HG02938 (cell line): ENCODE measurements around the gene LMBR1.
A peak's percentile ranks its signal among the peaks of the same experiment; 100 is the strongest.
"Not testable (repeated sequence)": the region's sequence is repeated elsewhere in the genome, so short reads cannot be mapped to it uniquely, and the experiment has no call there.

Source experiments
- ATAC-seq: cut with Tn5 transposase; IDR thresholded peaks from one replicate; pipeline ENCODE4 v1.9.1; 2021; ENCODE audit warnings: mild to moderate bottlenecking, moderate library complexity; ENCODE audit not compliant: unreplicated experiment

Gene LMBR1

GRCh38 chr7:156803656-156804055 is 89.3 kb downstream of the LMBR1 start:
- not testable (repeated sequence) for ATAC-seq

DNA sequence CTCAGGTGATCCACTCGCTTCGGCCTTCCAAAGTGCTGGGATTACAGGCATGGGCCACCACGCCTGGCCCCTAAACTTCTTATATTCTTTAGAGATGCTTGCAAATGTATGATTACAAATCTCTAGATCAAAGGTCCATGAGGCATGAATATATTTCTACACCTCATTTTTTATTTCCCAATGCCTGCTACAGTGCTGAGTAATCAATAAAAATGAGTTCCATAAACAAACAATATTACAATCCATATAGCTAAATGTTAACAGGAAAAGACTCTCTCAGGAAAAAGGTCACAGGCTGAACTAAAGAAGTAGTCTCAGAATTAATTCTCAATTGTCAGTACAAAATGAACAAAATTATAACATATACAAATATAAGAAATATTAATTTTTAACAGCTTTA is 90.8 kb downstream of the LMBR1 start:
- no peak for ATAC-seq

DNA sequence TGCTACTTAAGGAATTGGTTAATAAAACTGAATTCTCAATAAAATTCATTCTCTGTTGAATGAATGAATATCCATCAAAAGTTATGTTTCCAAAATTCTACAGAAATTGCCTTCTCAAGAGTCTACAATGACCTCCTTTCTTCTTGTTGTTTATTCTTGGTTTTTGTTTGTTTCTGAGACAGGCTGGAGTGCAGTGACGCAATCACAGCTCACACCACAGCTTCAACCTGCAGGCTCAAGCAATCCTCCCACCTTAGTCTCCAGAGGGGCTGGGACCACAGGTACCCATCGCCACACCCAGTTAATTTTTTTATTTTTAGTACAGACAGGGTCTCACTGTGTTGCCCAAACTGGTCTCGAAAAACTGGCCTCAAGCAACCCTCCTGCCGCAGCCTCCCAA is 97.6 kb downstream of the LMBR1 start:
- ATAC-seq: no peak

GRCh38 chr7:156793334-156793733 is 99.6 kb downstream of the LMBR1 start:
- no peak for ATAC-seq

GRCh38 chr7:156792611-156793010 is 100.4 kb downstream of the LMBR1 start:
- no peak for ATAC-seq

GRCh38 chr7:156791241-156791640 is 101.7 kb downstream of the LMBR1 start:
- no peak for ATAC-seq

DNA sequence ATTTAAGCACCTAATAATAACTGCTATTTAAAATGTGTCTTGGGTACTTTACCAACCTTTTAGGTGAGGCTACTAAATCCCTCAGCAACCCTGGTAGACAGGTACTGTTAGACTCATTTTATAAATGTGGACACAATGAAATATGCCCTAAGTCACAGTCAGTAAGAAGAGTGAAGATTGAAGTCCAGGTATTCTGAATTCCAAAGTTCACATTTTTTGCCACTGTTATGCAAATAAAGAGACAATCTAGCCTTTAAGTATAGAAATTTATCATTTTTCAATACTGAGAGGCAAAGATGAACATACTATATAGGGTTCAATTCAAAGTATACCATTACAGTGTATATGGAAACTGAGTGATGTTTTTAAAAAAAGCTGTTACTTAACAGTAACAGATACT is 102.7 kb downstream of the LMBR1 start:
- no peak for ATAC-seq

- ATAC-seq: no peak
Observed at GRCh38 chr7:156785998-156786543, 106.9 kb downstream of the LMBR1 start.

DNA sequence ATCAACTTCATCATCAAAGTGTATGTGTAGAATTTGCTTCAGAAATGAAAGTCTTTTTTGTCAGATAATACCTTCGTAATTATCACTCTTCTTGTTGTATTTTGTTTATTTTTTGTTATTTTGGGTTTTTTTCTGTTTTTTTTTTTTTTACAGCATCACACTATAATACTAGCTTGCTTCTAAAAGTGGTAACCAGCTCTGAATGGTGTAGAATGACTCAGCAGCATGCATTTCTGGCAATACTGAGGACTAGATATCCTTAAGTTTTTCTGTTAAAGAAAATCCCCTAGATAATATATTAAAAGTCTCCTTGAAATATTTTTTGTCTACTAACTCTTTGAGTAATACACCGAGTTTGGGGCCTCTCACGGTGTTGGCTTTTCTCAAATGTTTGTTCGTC is 109.1 kb downstream of the LMBR1 start:
- ATAC-seq: no peak

- ATAC-seq: no peak
Observed at GRCh38 chr7:156781972-156782371, 111.0 kb downstream of the LMBR1 start.

DNA sequence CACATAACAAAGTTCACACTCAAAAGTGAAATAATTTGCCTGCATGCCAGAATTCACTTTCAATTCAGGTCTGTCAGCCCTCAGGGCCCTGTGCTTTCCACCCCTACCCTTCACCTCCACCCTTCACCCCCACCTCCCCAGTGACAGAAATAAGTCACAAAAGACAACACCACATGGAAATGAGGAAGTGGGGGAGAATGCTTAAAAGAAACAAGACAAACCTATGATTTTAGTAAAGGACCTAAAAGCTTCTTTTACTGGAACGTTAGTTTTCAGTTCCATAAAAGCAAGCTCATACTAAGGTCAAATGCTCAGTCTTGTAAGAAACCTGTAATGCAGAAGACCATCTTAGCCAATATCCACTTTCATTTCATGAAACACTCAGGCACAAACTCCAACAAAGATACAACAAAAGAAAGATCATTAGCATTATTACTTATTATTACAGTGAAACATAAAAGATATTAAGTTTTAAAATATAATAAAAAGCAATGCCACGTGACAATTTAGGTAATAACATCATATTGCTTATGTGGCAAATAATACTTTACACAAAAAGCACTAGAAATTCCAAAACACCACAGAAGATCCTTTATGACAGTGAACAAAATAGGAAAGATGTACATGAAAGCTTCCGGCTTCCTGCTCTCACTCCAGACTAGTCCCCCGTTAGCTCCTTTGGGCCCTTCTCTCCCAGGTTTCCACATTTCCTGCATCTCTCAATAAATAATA is 112.1 kb downstream of the LMBR1 start:
- ATAC-seq: peak; percentile 91

- ATAC-seq: no peak
Observed at GRCh38 chr7:156778668-156779067, 114.3 kb downstream of the LMBR1 start.

GRCh38 chr7:156778201-156778600 is 114.8 kb downstream of the LMBR1 start:
- no peak for ATAC-seq

GRCh38 chr7:156777364-156778069 is 115.5 kb downstream of the LMBR1 start:
- no peak for ATAC-seq

GRCh38 chr7:156776527-156776926 is 116.5 kb downstream of the LMBR1 start:
- no peak for ATAC-seq

DNA sequence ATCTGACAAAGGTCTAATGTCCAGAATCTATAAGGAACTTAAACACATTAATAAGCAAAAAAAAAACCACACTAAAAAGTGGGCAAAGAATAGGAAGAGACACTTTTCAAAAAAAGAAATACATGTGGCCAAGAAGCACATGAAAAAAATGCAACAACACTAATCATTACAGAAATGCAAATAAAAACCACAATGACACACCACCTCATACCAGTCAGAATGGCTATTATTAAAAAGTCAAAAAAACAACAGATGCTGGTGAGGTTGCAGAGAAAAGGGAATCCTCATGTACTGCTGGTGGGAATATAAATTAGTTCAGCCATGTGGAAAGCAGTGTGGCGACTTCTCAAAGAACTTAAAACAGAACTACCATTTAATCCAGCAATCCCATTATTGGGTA is 119.0 kb downstream of the LMBR1 start:
- ATAC-seq: peak; percentile 70

DNA sequence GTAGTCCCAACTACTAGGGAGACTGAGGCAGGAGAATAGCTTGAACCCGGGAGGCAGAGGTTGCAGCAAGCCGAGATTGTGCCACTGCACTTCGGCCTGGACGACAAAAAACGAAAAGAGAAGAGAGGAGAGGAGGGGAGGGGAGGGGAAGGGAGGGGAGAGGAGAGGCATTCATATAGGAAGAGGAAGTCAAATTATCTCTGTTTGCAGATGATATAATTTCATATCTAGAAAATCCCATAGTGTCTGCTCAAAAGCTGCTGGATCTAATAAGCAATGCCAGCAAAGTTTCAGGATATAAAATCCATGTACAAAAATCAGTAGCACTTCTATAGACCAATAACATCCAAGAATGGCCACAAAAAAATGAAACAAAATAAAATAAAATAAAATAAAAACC is 120.3 kb downstream of the LMBR1 start:
- no peak for ATAC-seq

GRCh38 chr7:156768698-156769472 is 124.1 kb downstream of the LMBR1 start:
- peak; percentile 40 for ATAC-seq

DNA sequence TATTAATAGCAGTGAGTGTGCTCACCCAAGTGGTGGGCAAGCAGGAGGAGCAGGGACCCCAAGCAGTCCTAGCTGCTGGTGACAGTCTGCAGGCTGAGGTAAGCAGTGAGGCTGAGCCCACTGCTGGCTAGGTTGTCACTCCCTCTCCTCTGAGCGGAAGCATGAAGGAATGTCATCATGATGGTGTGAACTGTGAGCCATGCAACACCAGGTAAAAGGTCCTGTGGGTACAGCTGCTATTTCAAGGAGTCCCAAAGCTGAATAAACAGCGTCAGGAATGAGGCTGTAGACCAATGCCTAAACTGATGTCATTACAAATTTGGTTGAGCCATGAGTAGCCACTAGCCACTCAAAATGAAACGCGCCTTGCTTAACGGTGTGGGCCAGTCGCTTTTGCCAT is 126.3 kb downstream of the LMBR1 start:
- no peak for ATAC-seq

GRCh38 chr7:156765901-156766656 is 126.9 kb downstream of the LMBR1 start:
- no peak for ATAC-seq

- no peak for ATAC-seq
Observed at GRCh38 chr7:156764766-156765165, 128.2 kb downstream of the LMBR1 start.
